Stimulated activated CD8-positive, alpha-beta memory T cell treated with anti-CD3 and anti-CD28 coated beads, Interleukin-12 subunit alpha, Interleukin-12 subunit beta, amount 100 ng/mL, for 24 hours (primary cell): ENCODE results near the gene CD55.
"Not testable (repeated sequence)": the region's sequence is repeated elsewhere in the genome, so short reads cannot be mapped to it uniquely, and the experiment has no call there.

ENCODE experiments used
- DNase-seq: peaks from one replicate; pipeline ENCODE4 v3.0.0-alpha.2; 2020; ENCODE audit errors: extremely low read depth

CD55 gene

GRCh38 chr1:207306023-207306422, 15.5 kb upstream of the CD55 start:
- no peak for DNase-seq

GRCh38 chr1:207306603-207307002, 14.9 kb upstream of the CD55 start:
- no peak for DNase-seq

- DNase-seq, result no peak
Observed at GRCh38 chr1:207308451-207309190, 12.9 kb upstream of the CD55 start.

GRCh38 chr1:207309745-207310273, 11.7 kb upstream of the CD55 start:
- no peak for DNase-seq

GRCh38 chr1:207311888-207312603, 9.4 kb upstream of the CD55 start:
- DNase-seq, result no peak

GRCh38 chr1:207312604-207312920, 8.9 kb upstream of the CD55 start:
- no peak for DNase-seq

- DNase-seq, result no peak
Observed at GRCh38 chr1:207313131-207313530, 8.3 kb upstream of the CD55 start.

GRCh38 chr1:207314816-207315215, 6.7 kb upstream of the CD55 start:
- DNase-seq, result no peak

- DNase-seq, result no peak
Observed at GRCh38 chr1:207315435-207315834, 6.0 kb upstream of the CD55 start.

- DNase-seq, result no peak
Observed at GRCh38 chr1:207316141-207316540, 5.3 kb upstream of the CD55 start.

- DNase-seq, result no peak
Observed at GRCh38 chr1:207316622-207317391, 4.7 kb upstream of the CD55 start.

GRCh38 chr1:207317561-207317960, 3.9 kb upstream of the CD55 start:
- DNase-seq, result no peak

- DNase-seq, result no peak
Observed at GRCh38 chr1:207318072-207318619, 3.3 kb upstream of the CD55 start.

GRCh38 chr1:207319199-207319598, 2.3 kb upstream of the CD55 start:
- DNase-seq, result no peak

- not testable (repeated sequence) for DNase-seq
Observed at GRCh38 chr1:207320105-207320504, 1.4 kb upstream of the CD55 start.

- DNase-seq, result no peak
Observed at GRCh38 chr1:207321790-207322645, 540 bp downstream of the CD55 start.

GRCh38 chr1:207323425-207324225, 2.1 kb downstream of the CD55 start:
- no peak for DNase-seq

GRCh38 chr1:207328004-207328403, 6.5 kb downstream of the CD55 start:
- DNase-seq, result no peak

- no peak for DNase-seq
Observed at GRCh38 chr1:207328908-207329440, 7.5 kb downstream of the CD55 start.

- DNase-seq, result no peak
Observed at GRCh38 chr1:207329469-207329868, 8.0 kb downstream of the CD55 start.
